SK-N-SH treated with all-trans-retinoic acid at 6 μM for 48 hours (cell line): ENCODE results near the gene INPP4B.

Experiments used
- ATAC-seq: fragments of 200-7000 bp; cut with Tn5 transposase; 3 replicates; pipeline ENCODE4 v1.9.1; 2020; ENCODE audit warnings: mild to moderate bottlenecking, moderate library complexity
- ARNTL ChIP-seq: fragments of 450-650 bp; formaldehyde crosslinking; IDR thresholded peaks from 2 replicates; pipeline ENCODE4 v1.5.0; 2020; ENCODE audit warnings: low read depth, mild to moderate bottlenecking, moderate library complexity, borderline replicate concordance
- BACH2 ChIP-seq: fragments of 250-450 bp; sonication (Bioruptor Pico); IDR thresholded peaks from 2 replicates; pipeline ENCODE4 v1.9.0; 2021; ENCODE audit warnings: mild to moderate bottlenecking, borderline replicate concordance
- ESRRG ChIP-seq: fragments of 250-450 bp; sonication (Bioruptor Pico); IDR thresholded peaks from 2 replicates; pipeline ENCODE4 v1.6.1; 2021; ENCODE audit warnings: mild to moderate bottlenecking
- GLIS3 ChIP-seq: fragments of 250-450 bp; sonication (Bioruptor Pico); IDR thresholded peaks from 2 replicates; pipeline ENCODE4 v1.5.0; 2020; ENCODE audit warnings: mild to moderate bottlenecking, moderate library complexity
- ISL1 ChIP-seq: fragments of 250-450 bp; sonication (Bioruptor Pico); IDR thresholded peaks from 2 replicates; pipeline ENCODE4 v2.1.2; 2022; ENCODE audit warnings: mild to moderate bottlenecking, moderate library complexity
- OSR1 ChIP-seq: fragments of 250-450 bp; sonication (Bioruptor Pico); IDR thresholded peaks from 2 replicates; pipeline ENCODE4 v1.8.0; 2022; ENCODE audit warnings: moderate library complexity, mild to moderate bottlenecking, inconsistent platforms
- PPARA ChIP-seq: fragments of 250-450 bp; sonication (Bioruptor Pico); IDR thresholded peaks from 2 replicates; pipeline ENCODE4 v1.5.0; 2020; ENCODE audit warnings: mild to moderate bottlenecking, borderline replicate concordance
- RARB ChIP-seq: fragments of 250-450 bp; sonication (Bioruptor Pico); IDR thresholded peaks from 2 replicates; pipeline ENCODE4 v1.8.0; 2021; ENCODE audit warnings: mild to moderate bottlenecking, moderate library complexity
- SNAI2 ChIP-seq: fragments of 250-450 bp; sonication (Bioruptor Pico); IDR thresholded peaks from 2 replicates; pipeline ENCODE4 v1.5.0; 2020; ENCODE audit warnings: mild to moderate bottlenecking, moderate library complexity
- TCF4 ChIP-seq: fragments of 250-450 bp; sonication (Bioruptor Pico); IDR thresholded peaks from 2 replicates; pipeline ENCODE4 v1.8.0; 2021; ENCODE audit warnings: mild to moderate bottlenecking, moderate library complexity, borderline replicate concordance
- TOX ChIP-seq: fragments of 250-450 bp; sonication (Bioruptor Pico); IDR thresholded peaks from 2 replicates; pipeline ENCODE4 v1.8.0; 2021; ENCODE audit warnings: mild to moderate bottlenecking, moderate library complexity, borderline replicate concordance
- ZC3H10 ChIP-seq: fragments of 250-450 bp; sonication (Bioruptor Pico); IDR thresholded peaks from 2 replicates; pipeline ENCODE4 v1.5.1; 2021; ENCODE audit warnings: mild to moderate bottlenecking, moderate library complexity
- ZFP30 ChIP-seq: fragments of 450-650 bp; formaldehyde crosslinking; IDR thresholded peaks from 2 replicates; pipeline ENCODE4 v1.5.0; 2022; ENCODE audit warnings: mild to moderate bottlenecking, moderate library complexity
- ZNF565 ChIP-seq: fragments of 450-650 bp; formaldehyde crosslinking; conservative IDR thresholded peaks from 2 replicates; pipeline ENCODE4 v1.5.0; 2020; ENCODE audit warnings: low read depth, mild to moderate bottlenecking, moderate library complexity
- ZNF70 ChIP-seq: fragments of 450-650 bp; formaldehyde crosslinking; IDR thresholded peaks from 2 replicates; pipeline ENCODE4 v1.5.0; 2020; ENCODE audit warnings: mild to moderate bottlenecking, moderate library complexity
- ZNF8 ChIP-seq: fragments of 450-650 bp; formaldehyde crosslinking; IDR thresholded peaks from 2 replicates; pipeline ENCODE4 v1.5.0; 2020; ENCODE audit warnings: mild to moderate bottlenecking, moderate library complexity
- TF ChIP-seq, protein P1 (sequence below): fragments of 250-450 bp; sonication (Bioruptor Pico); IDR thresholded peaks from 2 replicates; pipeline ENCODE4 v1.8.0; 2020; ENCODE audit warnings: mild to moderate bottlenecking, moderate library complexity, borderline replicate concordance
- TF ChIP-seq, protein P2 (sequence below): fragments of 250-450 bp; sonication (Bioruptor Pico); IDR thresholded peaks from 2 replicates; pipeline ENCODE4 v1.5.0; 2020; ENCODE audit warnings: mild to moderate bottlenecking, moderate library complexity
- TF ChIP-seq, protein P3 (sequence below): fragments of 250-450 bp; sonication (Bioruptor Pico); IDR thresholded peaks from 2 replicates; pipeline ENCODE4 v1.5.1; 2020; ENCODE audit warnings: low read depth, mild to moderate bottlenecking, moderate library complexity
- TF ChIP-seq, protein P4 (sequence below): fragments of 250-450 bp; sonication (Bioruptor Pico); IDR thresholded peaks from 2 replicates; pipeline ENCODE4 v1.8.0; 2021; ENCODE audit warnings: low read depth, mild to moderate bottlenecking, moderate library complexity, borderline replicate concordance
- TF ChIP-seq, protein P5 (sequence below): fragments of 250-450 bp; sonication (Bioruptor Pico); IDR thresholded peaks from 2 replicates; pipeline ENCODE4 v1.5.1; 2021; ENCODE audit warnings: mild to moderate bottlenecking, moderate library complexity

INPP4B gene

DNA sequence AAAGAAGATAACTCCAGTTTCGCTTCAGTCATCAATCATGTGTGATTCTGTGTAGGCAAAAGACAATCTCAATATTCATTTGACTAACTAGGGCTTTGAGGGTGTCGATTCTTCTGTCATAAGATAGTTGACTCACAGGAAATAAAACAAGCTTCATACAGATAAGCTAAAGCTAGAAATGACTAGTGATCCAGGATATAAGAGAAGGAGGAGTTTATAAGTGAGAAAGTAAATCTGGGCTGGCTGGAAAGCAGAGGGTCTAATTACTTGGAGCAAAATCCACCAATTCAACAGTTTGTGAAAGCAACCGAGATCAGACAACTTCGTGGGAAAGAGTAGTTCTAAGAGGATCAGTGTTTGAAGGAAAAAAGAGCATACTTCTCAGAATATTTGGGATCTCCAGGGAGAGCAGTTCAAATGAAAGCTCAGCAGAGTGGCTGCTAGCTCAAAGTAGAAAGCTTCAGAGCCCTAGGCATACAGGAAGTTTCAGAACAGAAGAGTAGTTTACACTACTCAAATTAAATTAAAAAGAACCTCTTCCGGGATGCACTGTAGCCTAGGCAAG is 429.3 kb downstream of the INPP4B start (continued):
- TF ChIP-seq BACH2 (no peak), ESRRG (CRISPR knock-in tag) (no peak), ZC3H10 (no peak), ZNF70 (no peak), SNAI2 (CRISPR knock-in tag) (no peak), RARB (CRISPR knock-in tag) (no peak), ISL1 (CRISPR knock-in tag) (no peak), PPARA (CRISPR knock-in tag) (no peak), OSR1 (CRISPR knock-in tag) (no peak), ARNTL (CRISPR knock-in tag) (no peak), ZFP30 (CRISPR knock-in tag) (no peak)
- TF ChIP-seq, protein P1, sequence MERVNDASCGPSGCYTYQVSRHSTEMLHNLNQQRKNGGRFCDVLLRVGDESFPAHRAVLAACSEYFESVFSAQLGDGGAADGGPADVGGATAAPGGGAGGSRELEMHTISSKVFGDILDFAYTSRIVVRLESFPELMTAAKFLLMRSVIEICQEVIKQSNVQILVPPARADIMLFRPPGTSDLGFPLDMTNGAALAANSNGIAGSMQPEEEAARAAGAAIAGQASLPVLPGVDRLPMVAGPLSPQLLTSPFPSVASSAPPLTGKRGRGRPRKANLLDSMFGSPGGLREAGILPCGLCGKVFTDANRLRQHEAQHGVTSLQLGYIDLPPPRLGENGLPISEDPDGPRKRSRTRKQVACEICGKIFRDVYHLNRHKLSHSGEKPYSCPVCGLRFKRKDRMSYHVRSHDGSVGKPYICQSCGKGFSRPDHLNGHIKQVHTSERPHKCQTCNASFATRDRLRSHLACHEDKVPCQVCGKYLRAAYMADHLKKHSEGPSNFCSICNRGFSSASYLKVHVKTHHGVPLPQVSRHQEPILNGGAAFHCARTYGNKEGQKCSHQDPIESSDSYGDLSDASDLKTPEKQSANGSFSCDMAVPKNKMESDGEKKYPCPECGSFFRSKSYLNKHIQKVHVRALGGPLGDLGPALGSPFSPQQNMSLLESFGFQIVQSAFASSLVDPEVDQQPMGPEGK, result no peak

DNA sequence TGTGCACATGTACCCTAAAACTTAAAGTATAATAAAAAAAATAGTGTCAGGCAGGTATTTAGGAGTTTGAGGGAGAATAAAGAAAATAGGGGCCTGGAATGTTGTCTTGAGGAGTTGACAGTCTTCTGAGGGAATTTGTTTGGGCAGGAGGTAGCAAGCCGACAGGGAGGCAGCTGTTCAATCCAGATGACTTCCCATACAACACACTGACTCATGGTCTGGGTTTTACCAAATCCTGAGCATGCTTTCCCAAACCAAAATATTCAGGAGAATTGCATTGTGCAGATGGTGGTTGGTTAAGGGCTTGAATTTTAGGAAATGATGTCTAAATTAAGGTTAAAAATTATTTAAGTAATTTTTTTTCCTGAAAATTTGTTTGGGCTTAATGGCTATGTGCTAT is 430.0 kb downstream of the INPP4B start:
- ATAC-seq, result no peak
- TF ChIP-seq OSR1 (CRISPR knock-in tag) (no peak), ZNF8 (CRISPR knock-in tag) (no peak), ZFP30 (CRISPR knock-in tag) (no peak), ZNF70 (no peak)
- TF ChIP-seq, protein P2, sequence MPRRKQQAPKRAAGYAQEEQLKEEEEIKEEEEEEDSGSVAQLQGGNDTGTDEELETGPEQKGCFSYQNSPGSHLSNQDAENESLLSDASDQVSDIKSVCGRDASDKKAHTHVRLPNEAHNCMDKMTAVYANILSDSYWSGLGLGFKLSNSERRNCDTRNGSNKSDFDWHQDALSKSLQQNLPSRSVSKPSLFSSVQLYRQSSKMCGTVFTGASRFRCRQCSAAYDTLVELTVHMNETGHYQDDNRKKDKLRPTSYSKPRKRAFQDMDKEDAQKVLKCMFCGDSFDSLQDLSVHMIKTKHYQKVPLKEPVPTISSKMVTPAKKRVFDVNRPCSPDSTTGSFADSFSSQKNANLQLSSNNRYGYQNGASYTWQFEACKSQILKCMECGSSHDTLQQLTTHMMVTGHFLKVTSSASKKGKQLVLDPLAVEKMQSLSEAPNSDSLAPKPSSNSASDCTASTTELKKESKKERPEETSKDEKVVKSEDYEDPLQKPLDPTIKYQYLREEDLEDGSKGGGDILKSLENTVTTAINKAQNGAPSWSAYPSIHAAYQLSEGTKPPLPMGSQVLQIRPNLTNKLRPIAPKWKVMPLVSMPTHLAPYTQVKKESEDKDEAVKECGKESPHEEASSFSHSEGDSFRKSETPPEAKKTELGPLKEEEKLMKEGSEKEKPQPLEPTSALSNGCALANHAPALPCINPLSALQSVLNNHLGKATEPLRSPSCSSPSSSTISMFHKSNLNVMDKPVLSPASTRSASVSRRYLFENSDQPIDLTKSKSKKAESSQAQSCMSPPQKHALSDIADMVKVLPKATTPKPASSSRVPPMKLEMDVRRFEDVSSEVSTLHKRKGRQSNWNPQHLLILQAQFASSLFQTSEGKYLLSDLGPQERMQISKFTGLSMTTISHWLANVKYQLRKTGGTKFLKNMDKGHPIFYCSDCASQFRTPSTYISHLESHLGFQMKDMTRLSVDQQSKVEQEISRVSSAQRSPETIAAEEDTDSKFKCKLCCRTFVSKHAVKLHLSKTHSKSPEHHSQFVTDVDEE (CRISPR knock-in tag), result no peak

DNA sequence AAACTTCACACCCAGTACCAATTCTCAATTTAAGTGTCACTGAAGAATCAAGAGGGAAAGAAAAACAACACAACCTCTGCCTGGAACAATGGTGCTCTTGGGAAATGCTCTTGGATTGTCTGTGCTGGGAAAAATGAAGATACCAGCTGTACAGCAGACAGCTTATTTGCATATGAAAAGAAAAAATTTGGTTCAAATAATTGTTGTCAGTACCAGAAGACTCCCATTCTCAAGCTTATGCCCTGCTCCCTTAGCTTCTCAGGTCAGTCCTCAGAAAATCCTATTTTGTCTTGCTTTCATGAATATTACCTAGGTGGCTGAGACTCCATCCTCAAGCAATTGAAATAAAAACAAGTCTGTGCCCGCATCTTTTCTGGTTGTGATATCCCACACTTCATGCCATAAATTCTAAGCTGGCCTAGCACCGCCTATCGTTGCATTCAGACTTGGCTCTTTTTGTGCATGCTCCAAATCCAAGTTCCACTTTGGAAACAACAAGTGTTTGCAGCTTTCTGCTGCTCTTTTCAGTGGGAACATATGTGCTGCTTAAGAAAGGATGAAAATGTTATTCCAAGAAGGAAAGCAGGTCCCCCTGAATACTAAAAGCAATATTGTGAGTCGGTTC is 431.6 kb downstream of the INPP4B start:
- no peak for ATAC-seq
- no peak for TF ChIP-seq ZC3H10
- TF ChIP-seq, protein P2 (CRISPR knock-in tag), result no peak
- TF ChIP-seq GLIS3 (CRISPR knock-in tag), result no peak
- TF ChIP-seq SNAI2 (CRISPR knock-in tag), result no peak
- TF ChIP-seq, protein P3, sequence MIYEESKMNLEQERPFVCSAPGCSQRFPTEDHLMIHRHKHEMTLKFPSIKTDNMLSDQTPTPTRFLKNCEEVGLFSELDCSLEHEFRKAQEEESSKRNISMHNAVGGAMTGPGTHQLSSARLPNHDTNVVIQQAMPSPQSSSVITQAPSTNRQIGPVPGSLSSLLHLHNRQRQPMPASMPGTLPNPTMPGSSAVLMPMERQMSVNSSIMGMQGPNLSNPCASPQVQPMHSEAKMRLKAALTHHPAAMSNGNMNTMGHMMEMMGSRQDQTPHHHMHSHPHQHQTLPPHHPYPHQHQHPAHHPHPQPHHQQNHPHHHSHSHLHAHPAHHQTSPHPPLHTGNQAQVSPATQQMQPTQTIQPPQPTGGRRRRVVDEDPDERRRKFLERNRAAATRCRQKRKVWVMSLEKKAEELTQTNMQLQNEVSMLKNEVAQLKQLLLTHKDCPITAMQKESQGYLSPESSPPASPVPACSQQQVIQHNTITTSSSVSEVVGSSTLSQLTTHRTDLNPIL (CRISPR knock-in tag), result no peak
- TF ChIP-seq, protein P1, result no peak
- TF ChIP-seq ISL1 (CRISPR knock-in tag), result no peak
- TF ChIP-seq, protein P4, sequence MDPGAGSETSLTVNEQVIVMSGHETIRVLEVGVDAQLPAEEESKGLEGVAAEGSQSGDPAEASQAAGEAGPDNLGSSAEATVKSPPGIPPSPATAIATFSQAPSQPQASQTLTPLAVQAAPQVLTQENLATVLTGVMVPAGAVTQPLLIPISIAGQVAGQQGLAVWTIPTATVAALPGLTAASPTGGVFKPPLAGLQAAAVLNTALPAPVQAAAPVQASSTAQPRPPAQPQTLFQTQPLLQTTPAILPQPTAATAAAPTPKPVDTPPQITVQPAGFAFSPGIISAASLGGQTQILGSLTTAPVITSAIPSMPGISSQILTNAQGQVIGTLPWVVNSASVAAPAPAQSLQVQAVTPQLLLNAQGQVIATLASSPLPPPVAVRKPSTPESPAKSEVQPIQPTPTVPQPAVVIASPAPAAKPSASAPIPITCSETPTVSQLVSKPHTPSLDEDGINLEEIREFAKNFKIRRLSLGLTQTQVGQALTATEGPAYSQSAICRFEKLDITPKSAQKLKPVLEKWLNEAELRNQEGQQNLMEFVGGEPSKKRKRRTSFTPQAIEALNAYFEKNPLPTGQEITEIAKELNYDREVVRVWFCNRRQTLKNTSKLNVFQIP, result no peak
- no peak for TF ChIP-seq ZNF565 (CRISPR knock-in tag)
- no peak for TF ChIP-seq ZNF70
- TF ChIP-seq TCF4, result no peak
- TF ChIP-seq, protein P5, sequence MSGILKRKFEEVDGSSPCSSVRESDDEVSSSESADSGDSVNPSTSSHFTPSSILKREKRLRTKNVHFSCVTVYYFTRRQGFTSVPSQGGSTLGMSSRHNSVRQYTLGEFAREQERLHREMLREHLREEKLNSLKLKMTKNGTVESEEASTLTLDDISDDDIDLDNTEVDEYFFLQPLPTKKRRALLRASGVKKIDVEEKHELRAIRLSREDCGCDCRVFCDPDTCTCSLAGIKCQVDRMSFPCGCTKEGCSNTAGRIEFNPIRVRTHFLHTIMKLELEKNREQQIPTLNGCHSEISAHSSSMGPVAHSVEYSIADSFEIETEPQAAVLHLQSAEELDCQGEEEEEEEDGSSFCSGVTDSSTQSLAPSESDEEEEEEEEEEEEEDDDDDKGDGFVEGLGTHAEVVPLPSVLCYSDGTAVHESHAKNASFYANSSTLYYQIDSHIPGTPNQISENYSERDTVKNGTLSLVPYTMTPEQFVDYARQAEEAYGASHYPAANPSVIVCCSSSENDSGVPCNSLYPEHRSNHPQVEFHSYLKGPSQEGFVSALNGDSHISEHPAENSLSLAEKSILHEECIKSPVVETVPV (CRISPR knock-in tag), result no peak
- TF ChIP-seq OSR1 (CRISPR knock-in tag), result no peak
- no peak for TF ChIP-seq BACH2
- TF ChIP-seq ZNF8 (CRISPR knock-in tag), result no peak
- no peak for TF ChIP-seq ESRRG (CRISPR knock-in tag)
- no peak for TF ChIP-seq TOX
- TF ChIP-seq ARNTL (CRISPR knock-in tag), result no peak
- TF ChIP-seq ZFP30 (CRISPR knock-in tag), result no peak
